Tibial nerve (tissue), 4 donors: Measurements from ENCODE around the gene MAIP1.

Experiments used
- CTCF ChIP-seq, 5 experiments: fragments of 200-600 bp in 3 of 5; fragments of 450-650 bp in 2 of 5; sonication (generic) in 3 of 5; IDR thresholded peaks; one replicate each; pipeline ENCODE4 v1.5.1; 2016 to 2019; ENCODE audit warnings: antibody characterized with exemption in 5 of 5, mild to moderate bottlenecking in 3 of 5, moderate library complexity in 2 of 5
- EP300 ChIP-seq, 2 donors: sonication (generic); formaldehyde crosslinking; IDR thresholded peaks; one replicate each; pipeline ENCODE4 v1.6.1; 2017; ENCODE audit warnings: antibody characterized with exemption in 2 of 2, mild to moderate bottlenecking in 1 of 2
- POLR2A ChIP-seq, 2 donors: fragments of 450-650 bp; IDR thresholded peaks; one replicate each; pipeline ENCODE4 v1.6.1; 2017; ENCODE audit warnings: antibody characterized with exemption in 2 of 2, mild to moderate bottlenecking in 2 of 2, moderate library complexity in 2 of 2

DNA sequence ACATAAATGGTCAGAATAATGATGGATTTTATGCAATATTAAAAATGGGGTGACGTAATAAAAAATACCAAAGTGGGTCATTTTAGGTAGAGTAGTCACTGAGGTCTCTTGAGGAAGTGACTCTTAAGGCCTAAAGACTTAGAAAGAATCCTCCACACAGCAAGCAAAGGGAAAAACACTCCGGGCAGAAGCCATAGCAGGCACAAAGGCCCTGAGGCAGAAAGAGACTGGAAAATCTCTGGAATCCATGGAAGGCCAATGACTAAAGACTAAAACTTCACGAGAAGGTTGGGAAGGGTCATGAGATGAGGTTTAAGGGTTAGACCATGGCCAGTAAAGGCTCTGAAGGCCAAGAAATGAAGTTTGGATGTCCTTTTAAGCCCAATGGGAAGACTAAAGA is 36.9 kb downstream of the MAIP1 start:
- no peak for TF ChIP-seq POLR2A (IDR thresholded peaks at IDR 0.05)
- TF ChIP-seq CTCF (IDR thresholded peaks at IDR 0.05) = no peak
- no peak for TF ChIP-seq EP300 (IDR thresholded peaks at IDR 0.05)
